PFSK-1 (cell line): Measurements from ENCODE around the gene NDST1.
A peak's percentile ranks its signal among the peaks of the same experiment; 100 is the strongest.

ENCODE experiments used
- FOXP2 ChIP-seq: optimal IDR thresholded peaks from 2 replicates; pipeline ENCODE3; 2011; ENCODE audit warnings: borderline replicate concordance, control low read depth, inconsistent platforms; ENCODE audit not compliant: insufficient read depth; ENCODE audit errors: extremely low read length, extremely low read depth
- POLR2AphosphoS5 ChIP-seq: IDR thresholded peaks from 2 replicates; pipeline ENCODE4 v1.6.1; 2012; ENCODE audit warnings: low read depth, mild to moderate bottlenecking, control low read depth, low read length, moderate library complexity
- REST ChIP-seq, 2 experiments: IDR thresholded peaks; 2 replicates each; pipeline versions ENCODE4 v1.6.1 to v1.8.0; 2011 to 2012; ENCODE audit warnings: low read depth in 2 of 2, low read length in 2 of 2, control low read depth in 1 of 2, inconsistent platforms in 1 of 2, mild to moderate bottlenecking in 1 of 2, moderate library complexity in 1 of 2; ENCODE audit not compliant: insufficient read depth in 1 of 2
- SIN3A ChIP-seq: IDR thresholded peaks from 2 replicates; pipeline ENCODE4 v1.6.1; 2012; ENCODE audit warnings: mild to moderate bottlenecking, low read length, moderate library complexity, borderline replicate concordance; ENCODE audit not compliant: insufficient read depth
- TAF1 ChIP-seq: IDR thresholded peaks from 2 replicates; pipeline ENCODE4 v1.6.1; 2012; ENCODE audit warnings: low read length, control low read depth, borderline replicate concordance; ENCODE audit not compliant: insufficient read depth

NDST1 gene

GRCh38 chr5:150484964-150485692 is 22.8 kb upstream of the NDST1 start:
- no peak for TF ChIP-seq POLR2AphosphoS5
- TF ChIP-seq REST (IDR thresholded peaks at IDR 0.05; ENCODE audit: insufficient read depth in 1 of 2, low read depth in 2 of 2, low read length in 2 of 2) = no peak
- TF ChIP-seq TAF1 = no peak
- TF ChIP-seq FOXP2 = no peak
- TF ChIP-seq SIN3A = no peak

GRCh38 chr5:150485693-150486401 is 22.1 kb upstream of the NDST1 start:
- TF ChIP-seq TAF1 (no peak), FOXP2 (no peak), REST (IDR thresholded peaks at IDR 0.05; ENCODE audit: insufficient read depth in 1 of 2, low read depth in 2 of 2, low read length in 2 of 2) (no peak), POLR2AphosphoS5 (no peak), SIN3A (no peak)

- TF ChIP-seq FOXP2 (peak; percentile 5), SIN3A (no peak)
Observed at GRCh38 chr5:150486402-150487198, 21.3 kb upstream of the NDST1 start.

GRCh38 chr5:150487199-150488061 is 20.5 kb upstream of the NDST1 start:
- no peak for TF ChIP-seq POLR2AphosphoS5
- no peak for TF ChIP-seq SIN3A
- no peak for TF ChIP-seq REST (IDR thresholded peaks at IDR 0.05; ENCODE audit: insufficient read depth in 1 of 2, low read depth in 2 of 2, low read length in 2 of 2)
- TF ChIP-seq FOXP2 = no peak
